Kidney (tissue), 14 donors: ENCODE results near the gene SMPD4. TPM values are rescaled to one million over a fixed set of nuclear protein-coding genes. Genes with fewer than 3 reads are reported as not detected.
"Not testable (repeated sequence)": the region's sequence is repeated elsewhere in the genome, so short reads cannot be mapped to it uniquely, and the experiment has no call there.

Experiments used
- DNase-seq, 5 donors: peaks; one replicate each; pipeline ENCODE4 v3.0.0-alpha.2; 2013 to 2020
- FAIRE-seq: peaks from 2 replicates; lab custom pipeline; 2012; peaks lifted over from hg19 to GRCh38; lab: Jason Lieb, UNC
- H3K27ac ChIP-seq, 2 donors: one replicate each; pipeline ENCODE4 v1.7.0; 2013; ENCODE audit warnings: low read depth in 2 of 2, low read length in 2 of 2, inconsistent platforms in 1 of 2
- H3K27me3 ChIP-seq: one replicate; pipeline ENCODE4 v1.7.1; 2013; ENCODE audit warnings: low read length, inconsistent platforms; ENCODE audit not compliant: control insufficient read depth, insufficient read depth
- H3K36me3 ChIP-seq, 3 donors: one replicate each; pipeline versions ENCODE4 v1.7.0 to v1.7.1; 2013; ENCODE audit warnings: low read length in 3 of 3, control low read depth in 1 of 3, inconsistent platforms in 1 of 3; ENCODE audit not compliant: insufficient read depth in 3 of 3, control insufficient read depth in 2 of 3
- H3K4me1 ChIP-seq, 3 donors: one replicate each; pipeline versions ENCODE4 v1.7.0 to v1.7.1; 2013; ENCODE audit warnings: low read length in 3 of 3, inconsistent platforms in 1 of 3, low read depth in 1 of 3; ENCODE audit not compliant: control insufficient read depth in 2 of 3, insufficient read depth in 2 of 3
- H3K4me3 ChIP-seq, 3 donors: one replicate each; pipeline versions ENCODE4 v1.7.0 to v1.8.1; 2013; ENCODE audit warnings: low read length in 3 of 3, control low read depth in 1 of 3, inconsistent platforms in 1 of 3
- H3K9ac ChIP-seq, 3 donors: one replicate each; pipeline versions ENCODE4 v1.7.0 to v1.7.1; 2013; ENCODE audit warnings: low read length in 3 of 3, control low read depth in 1 of 3, inconsistent platforms in 1 of 3
- H3K9me3 ChIP-seq, 3 donors: one replicate each; pipeline versions ENCODE4 v1.7.0 to v1.7.1; 2013; ENCODE audit warnings: low read length in 3 of 3, control low read depth in 1 of 3, inconsistent platforms in 1 of 3; ENCODE audit not compliant: control insufficient read depth in 2 of 3, insufficient read depth in 1 of 3
- intact Hi-C: fragments of 100-400 bp; cut with DNase I; formaldehyde crosslinking; loops from one replicate; pipeline ENCODE4 v1.11.1; 2022
- polyA plus RNA-seq: library from polyadenylated mRNA; stranded (reverse); fragments of 350-450 nt; fragmentation: Illumina TruSeq; extraction: RNeasy Lipid Tissue Mini Kit (QIAGEN cat#74804); gene quantifications from one replicate; pipeline ENCODE4 v1.2.3, GENCODE V29; 2014; ENCODE audit warnings: low read depth, low replicate concordance; ENCODE audit not compliant: insufficient read depth
- total RNA-seq: library from RNA; stranded (reverse); fragmentation: NEBNext Ultra II Directional; extraction: Animal tissue kit (Norgen Biotek cat#: 25700); gene quantifications from one replicate; pipeline ENCODE4 v1.2.1, GENCODE V29; 2021
- TF ChIP-seq, protein P1 (sequence below): IDR thresholded peaks from 3 replicates; pipeline ENCODE4 v1.5.1; 2012; ENCODE audit warnings: mild to moderate bottlenecking, moderate library complexity, borderline replicate concordance; ENCODE audit not compliant: insufficient read depth; ENCODE audit errors: extremely low read depth
- donor health status: control.
- donor health status: control.
- donor health status: control.
- donor health status: control.
- donor health status: control.
- donor health status: DM: yes; HTN: yes; CAD: no.
- donor health status: Normal renal cell carcinoma (clear cell type).

Gene SMPD4
- total and polyA plus RNA-seq, 2 donors from 2014 or later = 21.6 to 41.1 TPM

DNA sequence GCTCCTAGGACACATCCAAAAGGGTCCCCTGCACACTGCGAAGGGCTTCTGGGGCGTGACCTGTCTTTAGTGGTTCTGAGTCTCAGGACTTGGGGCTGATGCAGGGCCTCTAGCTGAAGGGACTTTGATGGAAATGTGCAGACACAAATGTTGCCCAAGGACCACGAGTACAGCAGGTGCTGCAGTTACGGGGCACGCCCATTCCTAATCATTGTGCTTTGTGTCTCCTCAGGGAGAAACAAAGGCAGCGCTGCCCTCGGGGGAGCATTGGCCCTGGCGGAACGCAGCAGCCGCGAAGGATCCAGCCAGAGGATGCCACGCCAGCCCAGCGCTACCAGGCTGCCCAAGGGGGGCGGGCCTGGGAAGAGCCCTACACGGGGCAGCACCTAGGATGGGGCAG lies 8.8 kb upstream of the SMPD4 start:
- Histone ChIP-seq H3K9ac (no peak overlapping the region), H3K4me3 (no peak overlapping the region), H3K4me1 (no peaks in the 10 kb centered on the region), H3K27ac (no peak overlapping the region), H3K9me3 (no peaks in the 10 kb centered on the region), H3K36me3 (no peaks in the 10 kb centered on the region), H3K27me3 (no peaks in the 10 kb centered on the region)
- TF ChIP-seq, protein P1, sequence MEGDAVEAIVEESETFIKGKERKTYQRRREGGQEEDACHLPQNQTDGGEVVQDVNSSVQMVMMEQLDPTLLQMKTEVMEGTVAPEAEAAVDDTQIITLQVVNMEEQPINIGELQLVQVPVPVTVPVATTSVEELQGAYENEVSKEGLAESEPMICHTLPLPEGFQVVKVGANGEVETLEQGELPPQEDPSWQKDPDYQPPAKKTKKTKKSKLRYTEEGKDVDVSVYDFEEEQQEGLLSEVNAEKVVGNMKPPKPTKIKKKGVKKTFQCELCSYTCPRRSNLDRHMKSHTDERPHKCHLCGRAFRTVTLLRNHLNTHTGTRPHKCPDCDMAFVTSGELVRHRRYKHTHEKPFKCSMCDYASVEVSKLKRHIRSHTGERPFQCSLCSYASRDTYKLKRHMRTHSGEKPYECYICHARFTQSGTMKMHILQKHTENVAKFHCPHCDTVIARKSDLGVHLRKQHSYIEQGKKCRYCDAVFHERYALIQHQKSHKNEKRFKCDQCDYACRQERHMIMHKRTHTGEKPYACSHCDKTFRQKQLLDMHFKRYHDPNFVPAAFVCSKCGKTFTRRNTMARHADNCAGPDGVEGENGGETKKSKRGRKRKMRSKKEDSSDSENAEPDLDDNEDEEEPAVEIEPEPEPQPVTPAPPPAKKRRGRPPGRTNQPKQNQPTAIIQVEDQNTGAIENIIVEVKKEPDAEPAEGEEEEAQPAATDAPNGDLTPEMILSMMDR = no peak
- FAIRE-seq (no peak), DNase-seq (no peak)
- intact Hi-C loops = no loop called here

DNA sequence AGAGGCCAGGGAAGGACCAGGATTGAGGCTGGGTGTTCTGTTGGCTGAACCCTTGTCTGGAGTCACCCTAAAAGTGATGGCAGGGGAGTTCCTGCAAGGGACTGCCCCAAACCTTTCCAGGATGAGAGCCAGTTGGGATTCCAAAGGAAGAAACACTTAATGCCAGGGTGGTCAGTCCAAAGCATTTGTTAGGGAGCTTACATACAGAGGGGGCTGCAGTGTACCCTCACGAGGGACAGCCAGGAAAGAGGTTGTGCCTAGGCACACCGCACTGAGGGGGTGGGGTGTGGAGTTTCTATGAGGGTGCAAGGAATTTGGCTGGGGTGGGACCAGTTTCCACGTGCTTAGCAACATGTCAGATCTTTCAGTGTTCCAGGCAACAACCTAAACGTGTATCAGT lies 7.6 kb upstream of the SMPD4 start:
- DNase-seq, FAIRE-seq: not testable (repeated sequence)
- intact Hi-C loops = loop anchor here (10.0 kb wide), 2 partner anchors 146 to 1296 kb away; no protein-coding TSS in a partner anchor

DNA sequence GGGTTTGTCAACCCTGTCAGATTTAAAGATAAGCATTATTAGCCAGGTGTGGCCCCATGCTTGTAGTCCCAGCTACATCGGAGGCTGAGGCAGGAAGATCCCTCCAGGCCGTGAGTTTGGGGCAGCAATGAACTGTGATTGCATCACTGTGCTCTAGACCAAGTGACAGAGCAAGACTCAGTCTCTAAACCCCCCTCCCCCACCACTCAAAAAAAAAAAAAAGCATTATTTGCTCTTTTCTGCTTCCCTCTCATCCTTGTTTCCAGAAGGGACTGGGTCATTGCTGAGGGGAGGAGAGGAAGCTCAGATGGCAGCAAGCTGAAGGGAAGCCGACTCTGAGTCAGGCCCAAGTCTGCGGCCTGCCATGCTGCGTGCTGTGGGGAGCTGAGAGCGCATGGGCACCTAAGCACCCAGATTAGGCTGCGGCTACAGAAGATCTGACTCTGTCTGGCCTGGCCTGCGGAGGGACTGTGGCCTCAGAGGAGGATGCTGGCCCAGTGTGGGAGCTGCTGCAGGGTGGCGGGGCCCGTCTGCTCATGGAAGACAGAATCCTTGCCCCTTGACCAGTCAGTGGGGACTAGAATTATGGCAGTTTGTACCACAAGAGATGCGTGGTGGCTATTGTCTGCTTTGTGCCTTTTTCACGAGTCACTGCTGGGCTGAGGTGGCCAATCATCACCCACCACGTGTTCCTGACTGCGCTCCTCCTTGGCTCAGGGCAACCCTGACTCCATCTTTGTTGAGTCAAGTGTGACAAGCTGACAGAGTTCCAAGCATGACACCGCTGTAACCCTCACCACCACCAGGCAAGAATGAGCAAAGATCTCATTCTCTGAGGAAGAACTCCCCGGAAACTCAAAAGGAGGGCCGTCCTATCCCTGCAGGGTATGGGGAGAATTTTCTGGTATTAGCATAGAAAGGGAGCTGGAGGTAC lies 6.7 kb upstream of the SMPD4 start:
- not testable (repeated sequence) for H3K4me1 ChIP-seq, H3K27ac ChIP-seq, FAIRE-seq, H3K4me3 ChIP-seq, H3K27me3 ChIP-seq, H3K9ac ChIP-seq, DNase-seq, H3K9me3 ChIP-seq, H3K36me3 ChIP-seq
- intact Hi-C loops = loop anchor here (10.0 kb wide), 2 partner anchors 147 to 1297 kb away; no protein-coding TSS in a partner anchor

More for the DNA sequence above, 7.6 kb upstream of the SMPD4 start:
- H3K4me3 ChIP-seq, H3K27ac ChIP-seq, H3K27me3 ChIP-seq, H3K4me1 ChIP-seq, H3K9ac ChIP-seq, H3K9me3 ChIP-seq, H3K36me3 ChIP-seq: not testable (repeated sequence)

DNA sequence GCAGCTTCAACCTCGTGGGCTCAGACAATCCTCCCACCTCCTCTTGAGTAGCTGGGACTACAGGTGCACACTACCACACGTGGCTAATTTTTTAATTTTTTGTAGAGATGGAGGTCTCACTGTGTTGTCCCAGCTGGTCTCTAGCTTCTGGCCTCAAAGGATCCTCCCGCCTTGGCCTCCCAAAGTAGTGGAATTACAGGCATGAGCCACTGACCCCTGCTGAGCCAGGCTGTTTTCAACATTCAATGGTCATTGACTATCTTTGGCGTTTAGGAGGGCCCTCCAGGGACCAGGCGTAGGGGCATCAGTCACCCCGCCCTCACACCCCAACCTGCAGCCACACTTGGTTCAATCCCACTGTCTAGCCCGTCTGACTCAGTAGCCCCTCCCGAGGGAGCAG lies 5.9 kb upstream of the SMPD4 start:
- FAIRE-seq (no peak), DNase-seq (no peak)
- no peak overlapping the region for H3K9ac ChIP-seq
- no peaks in the 10 kb centered on the region for H3K36me3 ChIP-seq
- TF ChIP-seq, protein P1 = no peak
- no peak overlapping the region for H3K4me3 ChIP-seq
- intact Hi-C loops = loop anchor here (10.0 kb wide), 2 partner anchors 148 to 1298 kb away; no protein-coding TSS in a partner anchor
- peaks cover 0 to 8% (median 0%) of the 10 kb centered on the region in 3 donors for H3K4me1 ChIP-seq
- H3K27ac ChIP-seq = no peak overlapping the region
- no peaks in the 10 kb centered on the region for H3K27me3 ChIP-seq
- no peaks in the 10 kb centered on the region for H3K9me3 ChIP-seq
